HEK293T (cell line): ENCODE measurements around the gene THYN1.

Experiments used
- ARNT ChIP-seq: fragments of 450-650 bp; IDR thresholded peaks from 2 replicates; pipeline ENCODE4 v1.6.1; 2017; ENCODE audit warnings: mild to moderate bottlenecking
- BHLHE40 ChIP-seq: fragments of 450-650 bp; IDR thresholded peaks from 2 replicates; pipeline ENCODE4 v1.6.1; 2016; ENCODE audit warnings: mild to moderate bottlenecking, moderate library complexity, borderline replicate concordance
- ELF4 ChIP-seq: fragments of 450-650 bp; IDR thresholded peaks from 2 replicates; pipeline ENCODE4 v1.6.1; 2017; ENCODE audit warnings: antibody characterized with exemption
- FOXK2 ChIP-seq: fragments of 450-650 bp; IDR thresholded peaks from 2 replicates; pipeline ENCODE4 v1.6.1; 2016; ENCODE audit warnings: mild to moderate bottlenecking
- FOXM1 ChIP-seq: fragments of 450-650 bp; IDR thresholded peaks from 2 replicates; pipeline ENCODE4 v1.6.1; 2017; ENCODE audit warnings: mild to moderate bottlenecking, borderline replicate concordance
- HDGF ChIP-seq: fragments of 450-650 bp; IDR thresholded peaks from 2 replicates; pipeline ENCODE4 v1.6.1; 2017; ENCODE audit warnings: antibody characterized with exemption, borderline replicate concordance
- LEF1 ChIP-seq: fragments of 450-650 bp; IDR thresholded peaks from 2 replicates; pipeline ENCODE4 v1.6.1; 2017; ENCODE audit warnings: mild to moderate bottlenecking, borderline replicate concordance
- NFRKB ChIP-seq: fragments of 450-650 bp; IDR thresholded peaks from 2 replicates; pipeline ENCODE4 v1.6.1; 2016; ENCODE audit warnings: mild to moderate bottlenecking, moderate library complexity
- SUZ12 ChIP-seq: fragments of 450-650 bp; IDR thresholded peaks from 2 replicates; pipeline ENCODE4 v1.6.1; 2016; ENCODE audit warnings: mild to moderate bottlenecking
- ZNF384 ChIP-seq: fragments of 450-650 bp; IDR thresholded peaks from 2 replicates; pipeline ENCODE4 v1.6.1; 2016
- TF ChIP-seq, protein P1 (sequence below): fragments of 450-650 bp; IDR thresholded peaks from 2 replicates; pipeline ENCODE4 v1.6.1; 2016

DNA sequence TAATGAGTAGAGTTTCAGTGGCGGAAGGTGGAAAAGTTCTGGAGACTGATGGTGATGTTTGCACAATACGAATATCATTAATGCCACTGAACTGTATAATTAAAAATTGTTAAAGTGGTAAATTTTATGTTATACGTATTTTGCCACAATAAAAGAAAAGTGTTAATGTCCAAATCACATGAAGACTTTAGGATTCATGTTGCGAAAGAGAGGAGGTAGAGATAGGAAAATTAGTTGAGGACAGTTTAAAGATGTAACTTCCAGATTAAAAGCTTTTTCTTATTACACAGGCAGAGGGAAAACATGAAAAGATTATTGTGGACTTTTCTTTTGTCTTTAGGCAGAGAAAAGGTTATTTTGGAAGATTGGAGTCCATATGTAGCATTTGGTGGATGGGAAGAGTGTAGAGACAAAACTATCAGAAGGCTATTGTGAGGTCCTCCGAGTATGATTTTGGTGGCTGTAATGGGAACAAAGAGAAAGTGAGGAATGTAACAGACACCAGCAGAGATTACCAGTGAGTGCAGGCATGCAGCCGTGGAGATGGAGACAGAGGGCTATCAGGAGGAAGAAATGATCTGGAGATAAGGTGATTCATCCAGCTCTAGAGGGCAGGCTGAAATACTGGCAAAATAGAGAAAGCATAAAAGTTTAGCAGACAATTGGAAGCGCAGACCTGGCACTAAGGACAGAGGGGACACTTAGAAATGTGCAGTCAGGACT is 16.2 kb downstream of the THYN1 start:
- TF ChIP-seq FOXM1 (no peak), SUZ12 (no peak), ZNF384 (no peak), ELF4 (no peak), FOXK2 (no peak), LEF1 (no peak), HDGF (no peak), ARNT (no peak), NFRKB (no peak), BHLHE40 (no peak)
- TF ChIP-seq, protein P1, sequence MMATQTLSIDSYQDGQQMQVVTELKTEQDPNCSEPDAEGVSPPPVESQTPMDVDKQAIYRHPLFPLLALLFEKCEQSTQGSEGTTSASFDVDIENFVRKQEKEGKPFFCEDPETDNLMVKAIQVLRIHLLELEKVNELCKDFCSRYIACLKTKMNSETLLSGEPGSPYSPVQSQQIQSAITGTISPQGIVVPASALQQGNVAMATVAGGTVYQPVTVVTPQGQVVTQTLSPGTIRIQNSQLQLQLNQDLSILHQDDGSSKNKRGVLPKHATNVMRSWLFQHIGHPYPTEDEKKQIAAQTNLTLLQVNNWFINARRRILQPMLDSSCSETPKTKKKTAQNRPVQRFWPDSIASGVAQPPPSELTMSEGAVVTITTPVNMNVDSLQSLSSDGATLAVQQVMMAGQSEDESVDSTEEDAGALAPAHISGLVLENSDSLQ, result no peak
